ENCODE measurements around the gene NANOS2. TPM values are rescaled to one million over a fixed set of nuclear protein-coding genes. Genes with fewer than 3 reads are reported as not detected.

NANOS2 gene
- total and polyA plus RNA-seq, 2 of the 13 experiments (the other 11 are each of a cell fraction or from before 2014, with no cell fraction given): not detected

DNA sequence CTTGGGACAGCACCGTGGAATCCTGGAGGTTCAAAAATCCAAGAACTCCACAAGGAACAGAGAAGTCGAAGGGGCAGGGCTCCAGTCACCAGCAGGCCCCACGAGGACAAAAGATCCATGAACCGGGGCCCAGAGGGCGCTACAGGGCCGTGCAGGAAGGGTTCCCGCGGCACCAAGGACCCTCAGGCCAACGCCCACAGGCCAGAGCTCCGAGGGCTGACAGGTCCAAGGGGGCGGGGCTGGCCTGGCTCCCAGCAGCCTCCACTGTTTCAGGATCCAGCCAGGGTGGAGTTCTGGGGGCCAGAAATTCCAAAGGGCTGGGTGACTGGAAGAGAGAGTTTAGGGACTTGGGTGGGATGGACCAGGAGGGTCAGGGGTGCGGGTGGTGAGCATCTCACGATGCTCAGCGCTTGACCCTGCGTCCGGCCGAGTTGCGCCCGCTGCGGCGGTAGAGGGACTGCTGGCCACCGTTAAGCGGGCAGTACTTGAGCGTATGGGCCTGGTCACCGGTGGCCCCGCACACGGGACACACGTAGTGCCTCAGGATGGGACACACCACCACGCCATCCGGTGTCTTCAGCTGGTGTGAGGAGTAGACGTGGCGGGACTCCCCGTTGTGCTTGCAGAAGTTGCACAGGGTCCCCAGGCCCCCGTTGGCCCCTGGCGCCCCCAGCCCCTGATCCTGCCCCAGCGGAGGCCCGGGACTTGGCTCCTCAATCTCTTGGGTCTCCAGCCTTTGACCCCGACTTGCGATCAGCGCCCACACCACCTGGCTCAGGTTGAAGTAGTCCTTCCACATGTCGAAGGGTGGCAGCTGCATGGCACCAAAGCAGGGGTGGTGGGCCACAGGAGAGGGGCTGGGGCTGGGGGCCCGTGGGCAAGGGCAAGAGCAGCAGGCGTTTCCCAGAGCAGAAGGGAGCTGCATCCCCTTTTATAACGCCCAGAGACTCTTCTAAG, at the start of gene NANOS2 (continued):
- TF ChIP-seq STAG1 (CRISPR knock-in tag; IDR thresholded peaks at IDR 0.05) (peak; percentile 64), REXO4 (CRISPR knock-in tag; IDR thresholded peaks at IDR 0.05; ENCODE audit: borderline replicate concordance) (no peak), ZZZ3 (CRISPR knock-in tag; IDR thresholded peaks at IDR 0.05; ENCODE audit: borderline replicate concordance) (0 out of 2 replicates have a peak, but pooled peaks have one; percentile 30), MATR3 (CRISPR knock-in tag; IDR thresholded peaks at IDR 0.05) (no peak), ZNF598 (CRISPR knock-in tag; IDR thresholded peaks at IDR 0.05; ENCODE audit: borderline replicate concordance) (no peak), ISL2 (CRISPR knock-in tag; IDR thresholded peaks at IDR 0.05) (no peak), THAP11 (CRISPR knock-in tag; IDR thresholded peaks at IDR 0.05) (peak; percentile 44)
- TF ChIP-seq, protein P1, sequence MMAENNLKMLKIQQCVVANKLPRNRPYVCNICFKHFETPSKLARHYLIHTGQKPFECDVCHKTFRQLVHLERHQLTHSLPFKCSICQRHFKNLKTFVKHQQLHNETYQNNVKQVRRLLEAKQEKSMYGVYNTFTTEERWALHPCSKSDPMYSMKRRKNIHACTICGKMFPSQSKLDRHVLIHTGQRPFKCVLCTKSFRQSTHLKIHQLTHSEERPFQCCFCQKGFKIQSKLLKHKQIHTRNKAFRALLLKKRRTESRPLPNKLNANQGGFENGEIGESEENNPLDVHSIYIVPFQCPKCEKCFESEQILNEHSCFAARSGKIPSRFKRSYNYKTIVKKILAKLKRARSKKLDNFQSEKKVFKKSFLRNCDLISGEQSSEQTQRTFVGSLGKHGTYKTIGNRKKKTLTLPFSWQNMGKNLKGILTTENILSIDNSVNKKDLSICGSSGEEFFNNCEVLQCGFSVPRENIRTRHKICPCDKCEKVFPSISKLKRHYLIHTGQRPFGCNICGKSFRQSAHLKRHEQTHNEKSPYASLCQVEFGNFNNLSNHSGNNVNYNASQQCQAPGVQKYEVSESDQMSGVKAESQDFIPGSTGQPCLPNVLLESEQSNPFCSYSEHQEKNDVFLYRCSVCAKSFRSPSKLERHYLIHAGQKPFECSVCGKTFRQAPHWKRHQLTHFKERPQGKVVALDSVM (CRISPR knock-in tag; IDR thresholded peaks at IDR 0.05): peak; percentile 35; the same call in 1 of the 2 replicates
- TF ChIP-seq, protein P2, sequence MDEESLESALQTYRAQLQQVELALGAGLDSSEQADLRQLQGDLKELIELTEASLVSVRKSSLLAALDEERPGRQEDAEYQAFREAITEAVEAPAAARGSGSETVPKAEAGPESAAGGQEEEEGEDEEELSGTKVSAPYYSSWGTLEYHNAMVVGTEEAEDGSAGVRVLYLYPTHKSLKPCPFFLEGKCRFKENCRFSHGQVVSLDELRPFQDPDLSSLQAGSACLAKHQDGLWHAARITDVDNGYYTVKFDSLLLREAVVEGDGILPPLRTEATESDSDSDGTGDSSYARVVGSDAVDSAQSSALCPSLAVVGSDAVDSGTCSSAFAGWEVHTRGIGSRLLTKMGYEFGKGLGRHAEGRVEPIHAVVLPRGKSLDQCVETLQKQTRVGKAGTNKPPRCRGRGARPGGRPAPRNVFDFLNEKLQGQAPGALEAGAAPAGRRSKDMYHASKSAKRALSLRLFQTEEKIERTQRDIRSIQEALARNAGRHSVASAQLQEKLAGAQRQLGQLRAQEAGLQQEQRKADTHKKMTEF (CRISPR knock-in tag; IDR thresholded peaks at IDR 0.05): no peak
- TF ChIP-seq, protein P3, sequence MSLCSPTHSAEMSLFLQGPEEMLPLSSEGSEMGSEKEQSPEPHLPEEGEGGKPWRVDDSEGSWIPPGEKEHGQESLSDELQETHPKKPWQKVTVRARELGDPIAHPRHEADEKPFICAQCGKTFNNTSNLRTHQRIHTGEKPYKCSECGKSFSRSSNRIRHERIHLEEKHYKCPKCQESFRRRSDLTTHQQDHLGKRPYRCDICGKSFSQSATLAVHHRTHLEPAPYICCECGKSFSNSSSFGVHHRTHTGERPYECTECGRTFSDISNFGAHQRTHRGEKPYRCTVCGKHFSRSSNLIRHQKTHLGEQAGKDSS (CRISPR knock-in tag; IDR thresholded peaks at IDR 0.05; ENCODE audit: borderline replicate concordance, low read depth): no peak
- TF ChIP-seq, protein P4, sequence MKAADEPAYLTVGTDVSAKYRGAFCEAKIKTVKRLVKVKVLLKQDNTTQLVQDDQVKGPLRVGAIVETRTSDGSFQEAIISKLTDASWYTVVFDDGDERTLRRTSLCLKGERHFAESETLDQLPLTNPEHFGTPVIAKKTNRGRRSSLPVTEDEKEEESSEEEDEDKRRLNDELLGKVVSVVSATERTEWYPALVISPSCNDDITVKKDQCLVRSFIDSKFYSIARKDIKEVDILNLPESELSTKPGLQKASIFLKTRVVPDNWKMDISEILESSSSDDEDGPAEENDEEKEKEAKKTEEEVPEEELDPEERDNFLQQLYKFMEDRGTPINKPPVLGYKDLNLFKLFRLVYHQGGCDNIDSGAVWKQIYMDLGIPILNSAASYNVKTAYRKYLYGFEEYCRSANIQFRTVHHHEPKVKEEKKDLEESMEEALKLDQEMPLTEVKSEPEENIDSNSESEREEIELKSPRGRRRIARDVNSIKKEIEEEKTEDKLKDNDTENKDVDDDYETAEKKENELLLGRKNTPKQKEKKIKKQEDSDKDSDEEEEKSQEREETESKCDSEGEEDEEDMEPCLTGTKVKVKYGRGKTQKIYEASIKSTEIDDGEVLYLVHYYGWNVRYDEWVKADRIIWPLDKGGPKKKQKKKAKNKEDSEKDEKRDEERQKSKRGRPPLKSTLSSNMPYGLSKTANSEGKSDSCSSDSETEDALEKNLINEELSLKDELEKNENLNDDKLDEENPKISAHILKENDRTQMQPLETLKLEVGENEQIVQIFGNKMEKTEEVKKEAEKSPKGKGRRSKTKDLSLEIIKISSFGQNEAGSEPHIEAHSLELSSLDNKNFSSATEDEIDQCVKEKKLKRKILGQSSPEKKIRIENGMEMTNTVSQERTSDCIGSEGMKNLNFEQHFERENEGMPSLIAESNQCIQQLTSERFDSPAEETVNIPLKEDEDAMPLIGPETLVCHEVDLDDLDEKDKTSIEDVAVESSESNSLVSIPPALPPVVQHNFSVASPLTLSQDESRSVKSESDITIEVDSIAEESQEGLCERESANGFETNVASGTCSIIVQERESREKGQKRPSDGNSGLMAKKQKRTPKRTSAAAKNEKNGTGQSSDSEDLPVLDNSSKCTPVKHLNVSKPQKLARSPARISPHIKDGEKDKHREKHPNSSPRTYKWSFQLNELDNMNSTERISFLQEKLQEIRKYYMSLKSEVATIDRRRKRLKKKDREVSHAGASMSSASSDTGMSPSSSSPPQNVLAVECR (CRISPR knock-in tag; IDR thresholded peaks at IDR 0.05; ENCODE audit: borderline replicate concordance): peak; percentile 20; the same call in 1 of the 2 replicates
- TF ChIP-seq, protein P5, sequence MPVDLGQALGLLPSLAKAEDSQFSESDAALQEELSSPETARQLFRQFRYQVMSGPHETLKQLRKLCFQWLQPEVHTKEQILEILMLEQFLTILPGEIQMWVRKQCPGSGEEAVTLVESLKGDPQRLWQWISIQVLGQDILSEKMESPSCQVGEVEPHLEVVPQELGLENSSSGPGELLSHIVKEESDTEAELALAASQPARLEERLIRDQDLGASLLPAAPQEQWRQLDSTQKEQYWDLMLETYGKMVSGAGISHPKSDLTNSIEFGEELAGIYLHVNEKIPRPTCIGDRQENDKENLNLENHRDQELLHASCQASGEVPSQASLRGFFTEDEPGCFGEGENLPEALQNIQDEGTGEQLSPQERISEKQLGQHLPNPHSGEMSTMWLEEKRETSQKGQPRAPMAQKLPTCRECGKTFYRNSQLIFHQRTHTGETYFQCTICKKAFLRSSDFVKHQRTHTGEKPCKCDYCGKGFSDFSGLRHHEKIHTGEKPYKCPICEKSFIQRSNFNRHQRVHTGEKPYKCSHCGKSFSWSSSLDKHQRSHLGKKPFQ (CRISPR knock-in tag; IDR thresholded peaks at IDR 0.05; ENCODE audit: insufficient replicate concordance): no peak

Measured in HepG2 (cell line).